Activated naive CD4-positive, alpha-beta T cell (primary cell): ENCODE measurements around the gene CTNNA2.

ENCODE experiments used
- DNase-seq, 4 experiments: peaks; one replicate each; lab custom pipeline; 2025; lab: John Stamatoyannopoulos, UW

Gene CTNNA2

GRCh38 chr2:79857888-79858287, 345.0 kb downstream of the CTNNA2 start:
- DNase-seq: no peak

- DNase-seq: no peak
These were observed 347.6 kb downstream of the CTNNA2 start for GRCh38 chr2:79860228-79861058.

GRCh38 chr2:79861059-79861374, 348.2 kb downstream of the CTNNA2 start:
- no peak for DNase-seq

- DNase-seq: no peak
These were observed 349.9 kb downstream of the CTNNA2 start for GRCh38 chr2:79862756-79863155.

GRCh38 chr2:79872656-79873055, 359.8 kb downstream of the CTNNA2 start:
- no peak for DNase-seq

- no peak for DNase-seq
These were observed 361.2 kb downstream of the CTNNA2 start for GRCh38 chr2:79874015-79874414.

- no peak for DNase-seq
These were observed 363.6 kb downstream of the CTNNA2 start for GRCh38 chr2:79876430-79876829.

GRCh38 chr2:79882548-79882947, 369.7 kb downstream of the CTNNA2 start:
- no peak for DNase-seq

- no peak for DNase-seq
These were observed 375.0 kb downstream of the CTNNA2 start for GRCh38 chr2:79887747-79888374.

GRCh38 chr2:79892123-79892522, 379.3 kb downstream of the CTNNA2 start:
- DNase-seq: no peak

- DNase-seq: no peak
These were observed 386.3 kb downstream of the CTNNA2 start for GRCh38 chr2:79899196-79899595.

GRCh38 chr2:79901161-79901560, 388.3 kb downstream of the CTNNA2 start:
- no peak for DNase-seq

- DNase-seq: no peak
These were observed 390.6 kb downstream of the CTNNA2 start for GRCh38 chr2:79903222-79904000.

GRCh38 chr2:79906139-79906890, 393.5 kb downstream of the CTNNA2 start:
- no peak for DNase-seq

- DNase-seq: no peak
These were observed 396.7 kb downstream of the CTNNA2 start for GRCh38 chr2:79909521-79909920.

- no peak for DNase-seq
These were observed 397.8 kb downstream of the CTNNA2 start for GRCh38 chr2:79910643-79911042.

- DNase-seq: no peak
These were observed 402.6 kb downstream of the CTNNA2 start for GRCh38 chr2:79915455-79915854.

- no peak for DNase-seq
These were observed 403.4 kb downstream of the CTNNA2 start for GRCh38 chr2:79916285-79916684.

GRCh38 chr2:79920512-79921076, 407.7 kb downstream of the CTNNA2 start:
- DNase-seq: no peak

- DNase-seq: no peak
These were observed 416.8 kb downstream of the CTNNA2 start for GRCh38 chr2:79929624-79930023.

GRCh38 chr2:79935046-79935732, 422.3 kb downstream of the CTNNA2 start:
- DNase-seq: no peak
